A549 treated with Hydrocortisone at 1 μM for 4 hours (cell line): ENCODE data around the gene TMEM260. TPM values are rescaled to one million over a fixed set of nuclear protein-coding genes. Genes with fewer than 3 reads are reported as not detected.

Source experiments
- total RNA-seq: library from RNA; stranded (reverse); fragments of 200-300 nt; extraction: Qiagen RNA extraction; gene quantifications from 5 replicates; pipeline ENCODE4 v1.2.3, GENCODE V29; 2022

TMEM260 gene
- 3.9 to 5.1 TPM (median 4.6 TPM) in 5 replicates for total RNA-seq

DNA sequence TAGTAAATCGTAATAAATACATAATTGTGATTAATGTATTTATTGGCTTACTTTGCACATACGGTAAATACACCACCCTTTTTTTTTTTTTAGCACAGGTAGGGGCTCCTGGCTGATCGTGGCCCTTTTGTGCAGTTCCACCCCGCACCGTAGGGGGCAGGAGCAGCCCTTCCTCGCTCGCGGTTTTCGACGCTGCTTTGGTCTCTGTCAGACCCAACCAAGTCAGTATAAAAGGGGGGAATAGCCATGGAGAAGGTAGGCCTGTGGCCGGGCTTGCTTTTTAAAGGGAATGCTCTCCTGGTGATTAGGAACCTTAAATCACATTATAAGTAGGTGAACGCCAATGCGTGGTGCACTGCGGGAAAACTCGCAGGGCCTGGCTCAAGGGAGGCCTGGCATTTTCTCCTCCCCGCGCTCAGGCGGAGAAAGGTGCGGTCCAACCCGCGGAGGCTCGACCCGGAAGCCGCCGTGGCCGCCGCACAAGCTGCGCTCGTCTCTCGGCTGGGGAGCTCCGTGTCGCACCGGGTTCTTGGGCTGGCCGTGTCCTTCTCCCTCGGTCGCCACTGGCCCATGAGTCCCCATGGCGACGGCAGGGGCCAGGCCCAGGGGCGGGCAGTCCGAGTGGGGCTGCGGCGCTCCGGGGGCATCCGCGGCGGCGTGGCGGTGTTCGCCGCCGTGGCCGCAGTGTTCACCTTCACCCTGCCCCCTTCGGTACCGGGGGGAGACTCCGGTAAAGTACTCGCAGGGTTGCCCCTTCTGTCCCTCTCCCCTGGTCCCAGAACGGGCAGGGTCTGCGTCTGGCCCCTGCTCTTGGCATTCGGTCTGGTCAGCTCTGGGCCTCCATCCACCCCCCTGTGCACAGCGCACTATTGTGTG lies at the start of gene TMEM260:
TSS of gene TMEM260 (plus strand) at position 454 of the 876 bp plus-strand sequence. CDS start at position 571, 117 bp downstream.

Other genes starting within 250 kb of the TMEM260 start
- not detected in 5 replicates for gene OTX2, start 230.7 kb downstream of the TMEM260 start, total RNA-seq